ENCODE results near the gene CLOCK. TPM values are rescaled to one million over a fixed set of nuclear protein-coding genes. Genes with fewer than 3 reads are reported as not detected.

The CLOCK gene
- total RNA-seq, 2 experiments from 2014 or later, result 7.1 to 9.3 TPM

DNA sequence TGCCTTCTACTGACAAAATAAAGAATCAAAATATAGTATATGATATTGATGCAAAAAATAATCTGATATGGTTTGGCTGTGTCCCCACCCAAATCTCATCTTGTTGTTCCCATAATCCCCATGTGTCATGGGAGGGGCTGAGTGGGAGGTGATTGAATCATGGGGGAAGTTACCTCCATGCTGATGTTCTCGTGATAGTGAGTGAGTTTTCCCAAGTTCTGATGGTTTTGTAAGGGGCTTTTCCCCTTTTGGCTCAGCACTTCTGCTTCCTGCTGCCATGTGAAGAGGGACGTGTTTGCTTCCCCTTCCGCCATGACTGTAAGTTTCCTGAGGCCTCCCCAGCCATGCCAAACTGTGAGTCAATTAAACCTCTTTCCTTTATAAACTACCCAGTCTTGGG lies 80.7 kb downstream of the CLOCK start:
- no peaks in the 10 kb centered on the region for H3K4me1 Mint-ChIP-seq (ENCODE audit: low read depth)
- DNase-seq (no peak), ATAC-seq (no peak)
- H3K27ac Mint-ChIP-seq, result no peak overlapping the region
- H3K27me3 Mint-ChIP-seq (ENCODE audit: low read depth), result no peaks in the 10 kb centered on the region
- POLR2A ChIA-PET, result no interaction called here
- H3K36me3 Mint-ChIP-seq (ENCODE audit: low read depth), result peaks cover 23% of the 10 kb centered on the region
- CTCF ChIA-PET, result no interaction called here
- H3K9me3 Mint-ChIP-seq (ENCODE audit: insufficient read depth), result peaks cover 4% of the 10 kb centered on the region
- no peak overlapping the region for H3K4me3 Mint-ChIP-seq

- H3K4me1 Mint-ChIP-seq (ENCODE audit: low read depth), result no peaks in the 10 kb centered on the region
- no peak overlapping the region for H3K27ac Mint-ChIP-seq
- H3K9me3 Mint-ChIP-seq (ENCODE audit: insufficient read depth), result no peaks in the 10 kb centered on the region
- no peaks in the 10 kb centered on the region for H3K27me3 Mint-ChIP-seq (ENCODE audit: low read depth)
- CTCF ChIA-PET, result interaction anchor here (1.1 kb wide), 1 partner anchor 10 kb away, joined by 3 read pairs; no protein-coding TSS in a partner anchor
- POLR2A ChIA-PET, result no interaction called here
- no peak for DNase-seq
- H3K4me3 Mint-ChIP-seq, result no peak overlapping the region
- peaks cover 12% of the 10 kb centered on the region for H3K36me3 Mint-ChIP-seq (ENCODE audit: low read depth)
- ATAC-seq, result no peak
These were observed 88.1 kb downstream of the CLOCK start for GRCh38 chr4:55458611-55459010.

- ChIA-PET POLR2A (no interaction called here), CTCF (interaction anchor here (1.1 kb wide), 1 partner anchor 10 kb away, joined by 3 read pairs; no protein-coding TSS in a partner anchor)
- Mint-ChIP-seq H3K27ac (no peak overlapping the region), H3K36me3 (ENCODE audit: low read depth) (peaks cover 12% of the 10 kb centered on the region), H3K4me1 (ENCODE audit: low read depth) (no peaks in the 10 kb centered on the region), H3K27me3 (ENCODE audit: low read depth) (no peaks in the 10 kb centered on the region), H3K9me3 (ENCODE audit: insufficient read depth) (no peaks in the 10 kb centered on the region), H3K4me3 (no peak overlapping the region)
- no peak for ATAC-seq
- DNase-seq, result no peak
These were observed 88.5 kb downstream of the CLOCK start for GRCh38 chr4:55458164-55458563.

DNA sequence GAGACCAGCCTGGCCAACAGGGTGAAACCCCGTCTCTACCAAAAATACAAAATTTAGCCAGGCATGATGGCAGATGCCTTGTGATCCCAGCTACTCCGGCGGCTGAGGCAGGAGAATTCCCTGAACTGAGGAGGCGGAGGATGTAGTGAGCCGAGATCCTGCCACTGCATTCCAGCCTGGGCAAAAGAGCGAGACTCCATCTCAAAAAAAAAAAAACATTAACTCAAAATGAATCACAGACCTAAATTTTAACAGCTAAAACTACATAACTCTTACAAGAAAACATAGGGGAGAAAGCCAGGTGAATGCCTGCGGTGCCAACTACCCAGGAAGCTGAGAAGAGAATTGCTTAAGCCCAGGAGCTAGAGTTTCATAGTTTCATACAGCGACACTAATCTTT lies 96.1 kb downstream of the CLOCK start:
- ChIA-PET CTCF (no interaction called here), POLR2A (interaction anchor here (0.6 kb wide), 1 partner anchor 488 kb away, joined by 4 read pairs; no protein-coding TSS in a partner anchor)
- Mint-ChIP-seq H3K27me3 (ENCODE audit: low read depth) (no peaks in the 10 kb centered on the region), H3K27ac (no peak overlapping the region), H3K9me3 (ENCODE audit: insufficient read depth) (no peaks in the 10 kb centered on the region), H3K4me1 (ENCODE audit: low read depth) (peaks cover 10% of the 10 kb centered on the region), H3K4me3 (no peak overlapping the region), H3K36me3 (ENCODE audit: low read depth) (peaks cover 28% of the 10 kb centered on the region)
- DNase-seq (no peak), ATAC-seq (no peak)

- H3K4me1 Mint-ChIP-seq (ENCODE audit: low read depth), result peaks cover 10% of the 10 kb centered on the region
- H3K4me3 Mint-ChIP-seq, result no peak overlapping the region
- ChIA-PET POLR2A (no interaction called here), CTCF (interaction anchor here (1.1 kb wide), 1 partner anchor 11 kb away, joined by 3 read pairs; no protein-coding TSS in a partner anchor)
- H3K9me3 Mint-ChIP-seq (ENCODE audit: insufficient read depth), result no peaks in the 10 kb centered on the region
- no peaks in the 10 kb centered on the region for H3K27me3 Mint-ChIP-seq (ENCODE audit: low read depth)
- H3K27ac Mint-ChIP-seq, result no peak overlapping the region
- DNase-seq (no peak), ATAC-seq (no peak)
- H3K36me3 Mint-ChIP-seq (ENCODE audit: low read depth), result peaks cover 28% of the 10 kb centered on the region
These were observed 98.9 kb downstream of the CLOCK start for GRCh38 chr4:55447831-55448230.

GRCh38 chr4:55447108-55447708 lies 99.5 kb downstream of the CLOCK start:
- Mint-ChIP-seq H3K4me1 (ENCODE audit: low read depth) (peaks cover 14% of the 10 kb centered on the region), H3K27ac (no peak overlapping the region), H3K27me3 (ENCODE audit: low read depth) (no peaks in the 10 kb centered on the region), H3K9me3 (ENCODE audit: insufficient read depth) (no peaks in the 10 kb centered on the region), H3K36me3 (ENCODE audit: low read depth) (peaks cover 34% of the 10 kb centered on the region), H3K4me3 (no peak overlapping the region)
- ATAC-seq, result no peak
- POLR2A ChIA-PET, result no interaction called here
- CTCF ChIA-PET, result interaction anchor here (1.3 kb wide), 1 partner anchor 7 kb away, joined by 3 read pairs; no protein-coding TSS in a partner anchor
- no peak for DNase-seq

GRCh38 chr4:55446578-55446922 lies 100.2 kb downstream of the CLOCK start:
- ATAC-seq (no peak), DNase-seq (no peak)
- CTCF ChIA-PET, result interaction anchor here (1.0 to 2.1 kb wide), 3 partner anchors 8 to 36 kb away, joined by 3 to 7 read pairs (median 3); no protein-coding TSS in a partner anchor
- H3K9me3 Mint-ChIP-seq (ENCODE audit: insufficient read depth), result no peaks in the 10 kb centered on the region
- no peaks in the 10 kb centered on the region for H3K27me3 Mint-ChIP-seq (ENCODE audit: low read depth)
- POLR2A ChIA-PET, result interaction anchor here (1.0 to 1.3 kb wide), 2 partner anchors 9 to 34 kb away, joined by 3 read pairs; no protein-coding TSS in a partner anchor
- H3K4me3 Mint-ChIP-seq, result no peak overlapping the region
- H3K27ac Mint-ChIP-seq, result no peak overlapping the region
- peaks cover 32% of the 10 kb centered on the region for H3K36me3 Mint-ChIP-seq (ENCODE audit: low read depth)
- H3K4me1 Mint-ChIP-seq (ENCODE audit: low read depth), result peaks cover 14% of the 10 kb centered on the region

DNA sequence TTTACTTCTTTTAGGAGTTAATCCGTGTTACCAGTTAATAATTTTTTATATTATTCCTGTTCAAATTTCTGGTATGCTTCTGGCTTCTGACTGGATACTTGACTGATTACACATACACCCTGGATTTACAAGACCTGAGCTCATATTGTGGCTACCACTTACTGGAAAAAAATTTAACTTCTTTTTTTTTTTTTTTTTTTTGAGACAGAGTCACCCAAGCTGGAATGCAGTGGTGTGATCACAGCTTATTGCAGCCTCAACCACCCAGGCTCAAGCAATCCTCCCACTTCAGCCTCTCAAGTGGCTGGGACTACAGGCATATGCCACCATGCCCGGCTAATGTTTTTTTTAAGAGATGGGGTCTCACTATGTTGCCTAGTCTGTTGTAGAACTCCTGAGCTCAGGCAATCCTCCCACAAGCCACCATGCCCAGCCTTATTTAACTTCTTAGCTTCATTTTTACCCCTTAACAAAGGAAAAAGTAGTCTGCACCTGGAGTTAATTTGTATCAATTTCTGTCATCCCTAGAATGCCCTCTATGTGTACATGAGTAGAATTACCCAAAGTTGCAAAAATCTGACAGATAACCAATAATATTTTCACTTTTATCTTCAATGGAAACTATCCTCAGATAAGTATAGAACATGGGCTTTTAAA lies 100.7 kb downstream of the CLOCK start:
- Mint-ChIP-seq H3K27ac (no peak overlapping the region), H3K27me3 (ENCODE audit: low read depth) (no peaks in the 10 kb centered on the region), H3K36me3 (ENCODE audit: low read depth) (peaks cover 29% of the 10 kb centered on the region), H3K4me1 (ENCODE audit: low read depth) (peaks cover 14% of the 10 kb centered on the region), H3K9me3 (ENCODE audit: insufficient read depth) (no peaks in the 10 kb centered on the region), H3K4me3 (no peak overlapping the region)
- POLR2A ChIA-PET, result interaction anchor here (0.6 to 1.3 kb wide), 3 partner anchors 8 to 33 kb away, joined by 3 read pairs; no protein-coding TSS in a partner anchor
- no peak for ATAC-seq
- no peak for DNase-seq
- CTCF ChIA-PET, result interaction anchor here (1.0 to 2.1 kb wide), 6 partner anchors 8 to 104 kb away, joined by 3 to 7 read pairs (median 4); partner anchors contain the start of gene SRD5A3

DNA sequence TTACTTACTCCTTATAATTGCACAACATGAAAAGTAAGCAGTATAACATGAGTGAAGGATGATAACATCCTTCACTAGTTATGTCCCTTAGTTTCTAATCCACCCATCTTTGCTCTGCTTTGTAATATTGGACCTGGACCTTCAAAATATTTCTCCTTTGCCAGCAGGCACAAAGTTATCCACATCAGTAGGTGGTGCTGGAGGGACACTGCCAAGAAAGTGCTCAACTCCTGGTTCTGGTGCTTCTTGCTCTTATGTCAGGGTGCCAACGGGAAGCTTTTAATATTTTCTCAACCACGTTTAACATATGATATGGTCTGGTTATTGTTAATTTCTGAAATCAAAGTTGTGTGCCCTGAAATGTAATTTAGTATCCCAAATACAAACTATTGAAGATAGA lies 101.9 kb downstream of the CLOCK start:
- H3K27me3 Mint-ChIP-seq (ENCODE audit: low read depth), result no peaks in the 10 kb centered on the region
- peaks cover 33% of the 10 kb centered on the region for H3K36me3 Mint-ChIP-seq (ENCODE audit: low read depth)
- peaks cover 17% of the 10 kb centered on the region for H3K4me1 Mint-ChIP-seq (ENCODE audit: low read depth)
- no peak overlapping the region for H3K4me3 Mint-ChIP-seq
- CTCF ChIA-PET, result interaction anchor here (0.7 to 2.1 kb wide), 4 partner anchors 9 to 290 kb away, joined by 3 to 7 read pairs (median 6); partner anchors contain the start of gene SRD5A3
- H3K27ac Mint-ChIP-seq, result no peak overlapping the region
- no peak for ATAC-seq
- POLR2A ChIA-PET, result no interaction called here
- H3K9me3 Mint-ChIP-seq (ENCODE audit: insufficient read depth), result no peaks in the 10 kb centered on the region
- no peak for DNase-seq

GRCh38 chr4:55442541-55442940 lies 104.2 kb downstream of the CLOCK start:
- Mint-ChIP-seq H3K4me1 (ENCODE audit: low read depth) (peaks cover 13% of the 10 kb centered on the region), H3K27me3 (ENCODE audit: low read depth) (no peaks in the 10 kb centered on the region), H3K36me3 (ENCODE audit: low read depth) (peaks cover 32% of the 10 kb centered on the region), H3K27ac (no peak overlapping the region), H3K9me3 (ENCODE audit: insufficient read depth) (no peaks in the 10 kb centered on the region), H3K4me3 (no peak overlapping the region)
- no peak for DNase-seq
- ATAC-seq, result no peak
- ChIA-PET POLR2A (no interaction called here), CTCF (interaction anchor here (1.3 kb wide), 1 partner anchor 97 kb away, joined by 4 read pairs; no protein-coding TSS in a partner anchor)

- Mint-ChIP-seq H3K36me3 (ENCODE audit: low read depth) (peaks cover 40% of the 10 kb centered on the region), H3K27ac (no peak overlapping the region), H3K4me1 (ENCODE audit: low read depth) (peaks cover 8% of the 10 kb centered on the region), H3K9me3 (ENCODE audit: insufficient read depth) (no peaks in the 10 kb centered on the region), H3K4me3 (no peak overlapping the region), H3K27me3 (ENCODE audit: low read depth) (no peaks in the 10 kb centered on the region)
- no peak for DNase-seq
- POLR2A ChIA-PET, result no interaction called here
- CTCF ChIA-PET, result interaction anchor here (1.6 kb wide), 1 partner anchor 95 kb away, joined by 3 read pairs; no protein-coding TSS in a partner anchor
- no peak for ATAC-seq
These were observed 105.9 kb downstream of the CLOCK start for GRCh38 chr4:55440786-55441185.

- CTCF ChIA-PET, result interaction anchor here (0.6 kb wide), 1 partner anchor 429 kb away, joined by 4 read pairs; no protein-coding TSS in a partner anchor
- Mint-ChIP-seq H3K27me3 (ENCODE audit: low read depth) (no peaks in the 10 kb centered on the region), H3K36me3 (ENCODE audit: low read depth) (peaks cover 54% of the 10 kb centered on the region), H3K27ac (no peak overlapping the region), H3K4me3 (no peak overlapping the region), H3K4me1 (ENCODE audit: low read depth) (peaks cover 23% of the 10 kb centered on the region), H3K9me3 (ENCODE audit: insufficient read depth) (no peaks in the 10 kb centered on the region)
- no peak for DNase-seq
- POLR2A ChIA-PET, result interaction anchor here (1.3 kb wide), 1 partner anchor 13 kb away, joined by 3 read pairs; no protein-coding TSS in a partner anchor
- no peak for ATAC-seq
These were observed 107.7 kb downstream of the CLOCK start for GRCh38 chr4:55439023-55439422.
